GM18868 (cell line): ENCODE measurements around the gene COPB1.

Source experiments
- ATAC-seq: cut with Tn5 transposase; IDR thresholded peaks from one replicate; pipeline ENCODE4 v1.9.1; 2021; ENCODE audit warnings: mild to moderate bottlenecking, moderate library complexity; ENCODE audit not compliant: unreplicated experiment

Gene COPB1

GRCh38 chr11:14443638-14444037, 56.0 kb downstream of the COPB1 start:
- ATAC-seq = no peak

GRCh38 chr11:14435717-14436512, 63.7 kb downstream of the COPB1 start:
- ATAC-seq = no peak

- no peak for ATAC-seq
These were observed 74.0 kb downstream of the COPB1 start for GRCh38 chr11:14425621-14426020.

- ATAC-seq = no peak
These were observed 75.5 kb downstream of the COPB1 start for GRCh38 chr11:14424096-14424495.

- ATAC-seq = no peak
These were observed 76.0 kb downstream of the COPB1 start for GRCh38 chr11:14423633-14424032.

- no peak for ATAC-seq
These were observed 76.8 kb downstream of the COPB1 start for GRCh38 chr11:14422814-14423182.

- no peak for ATAC-seq
These were observed 77.4 kb downstream of the COPB1 start for GRCh38 chr11:14422052-14422813.

GRCh38 chr11:14420223-14420622, 79.4 kb downstream of the COPB1 start:
- no peak for ATAC-seq

GRCh38 chr11:14418801-14419417, 80.7 kb downstream of the COPB1 start:
- ATAC-seq = no peak

- no peak for ATAC-seq
These were observed 81.8 kb downstream of the COPB1 start for GRCh38 chr11:14417617-14418374.

GRCh38 chr11:14417186-14417585, 82.4 kb downstream of the COPB1 start:
- ATAC-seq = no peak

GRCh38 chr11:14414470-14415461, 84.8 kb downstream of the COPB1 start:
- ATAC-seq = peak; percentile 96

- no peak for ATAC-seq
These were observed 86.1 kb downstream of the COPB1 start for GRCh38 chr11:14413307-14414069.

- ATAC-seq = no peak
These were observed 87.8 kb downstream of the COPB1 start for GRCh38 chr11:14411818-14412217.

GRCh38 chr11:14409891-14410290, 89.7 kb downstream of the COPB1 start:
- no peak for ATAC-seq

GRCh38 chr11:14408612-14409011, 91.0 kb downstream of the COPB1 start:
- no peak for ATAC-seq
